Right atrium auricular region (tissue), 2 donors: ENCODE measurements around the gene NOD1. TPM values are rescaled to one million over a fixed set of nuclear protein-coding genes. Genes with fewer than 3 reads are reported as not detected.
"Not testable (repeated sequence)": the region's sequence is repeated elsewhere in the genome, so short reads cannot be mapped to it uniquely, and the experiment has no call there.

Experiments used
- DNase-seq: peaks from one replicate; pipeline ENCODE4 v3.0.0-alpha.2; 2019; ENCODE audit warnings: low spot score
- H3K27ac ChIP-seq, 2 donors: fragments of 200-600 bp; sonication (generic); 1 replicate in 1 of 2; 2 replicates in 1 of 2; pipeline ENCODE4 v1.5.1; 2016 to 2019
- H3K27me3 ChIP-seq, 2 donors: fragments of 200-600 bp; sonication (generic); one replicate each; pipeline versions ENCODE4 v1.5.1 to v1.6.0; 2017 to 2019
- H3K36me3 ChIP-seq: fragments of 200-600 bp; sonication (generic); one replicate; pipeline ENCODE4 v1.5.1; 2016
- H3K4me1 ChIP-seq, 2 donors: fragments of 200-600 bp; sonication (generic); one replicate each; pipeline versions ENCODE4 v1.5.1 to v1.6.0; 2017 to 2019
- H3K4me3 ChIP-seq, 2 donors: fragments of 200-600 bp; sonication (generic); 1 replicate in 1 of 2; 2 replicates in 1 of 2; pipeline ENCODE4 v1.5.1; 2017 to 2019; ENCODE audit warnings: mild to moderate bottlenecking in 1 of 2, moderate library complexity in 1 of 2
- H3K9me3 ChIP-seq, 2 donors: fragments of 200-600 bp; sonication (generic); one replicate each; pipeline ENCODE4 v1.5.1; 2019
- CTCF ChIP-seq, 2 donors: fragments of 200-600 bp; sonication (generic); IDR thresholded peaks; one replicate each; pipeline ENCODE4 v1.5.1; 2019; ENCODE audit warnings: antibody characterized with exemption in 2 of 2
- total RNA-seq, 2 donors: library from RNA; depleted of rRNA; stranded (reverse); fragments of >200 nt; gene quantifications; one replicate each; pipeline ENCODE4 v1.1.0, GENCODE V29; 2016

NOD1 gene
- total RNA-seq, 2 donors from 2014 or later: 9.0 to 11.2 TPM

GRCh38 chr7:30391806-30392205 is 86.8 kb downstream of the NOD1 start:
- no peaks in the 10 kb centered on the region for H3K36me3 ChIP-seq
- H3K4me3 ChIP-seq: no peak overlapping the region
- H3K4me1 ChIP-seq: no peaks in the 10 kb centered on the region
- no peaks in the 10 kb centered on the region for H3K27me3 ChIP-seq
- H3K9me3 ChIP-seq: no peaks in the 10 kb centered on the region
- TF ChIP-seq CTCF (IDR thresholded peaks at IDR 0.05): no peak
- no peak overlapping the region for H3K27ac ChIP-seq
- DNase-seq: no peak

- H3K4me1 ChIP-seq: no peaks in the 10 kb centered on the region
- no peak overlapping the region for H3K27ac ChIP-seq
- H3K9me3 ChIP-seq: no peaks in the 10 kb centered on the region
- no peaks in the 10 kb centered on the region for H3K27me3 ChIP-seq
- no peak overlapping the region for H3K4me3 ChIP-seq
- H3K36me3 ChIP-seq: no peaks in the 10 kb centered on the region
- no peak for DNase-seq
- no peak for TF ChIP-seq CTCF (IDR thresholded peaks at IDR 0.05)
Measured at GRCh38 chr7:30390736-30391636, 87.6 kb downstream of the NOD1 start.

DNA sequence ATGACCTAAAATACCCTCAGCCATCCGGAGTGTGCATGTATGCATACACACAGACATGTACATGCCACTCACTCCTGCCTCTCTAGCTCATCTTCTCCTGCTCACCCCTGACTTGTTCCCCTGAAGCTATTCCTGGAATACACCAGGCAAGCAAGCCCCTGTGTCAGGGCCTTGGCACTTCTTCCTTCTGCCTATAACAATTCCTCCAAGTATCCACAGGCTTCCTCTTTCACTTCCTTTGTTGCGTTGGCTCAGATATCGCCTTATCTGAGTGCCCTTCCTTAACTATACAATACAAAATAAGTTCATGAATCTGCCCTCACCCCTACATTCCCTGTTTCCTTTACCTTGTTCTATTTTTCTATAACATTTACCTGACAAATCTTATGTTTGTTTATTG is 88.8 kb downstream of the NOD1 start:
- no peaks in the 10 kb centered on the region for H3K27me3 ChIP-seq
- H3K36me3 ChIP-seq: no peaks in the 10 kb centered on the region
- H3K4me3 ChIP-seq: no peak overlapping the region
- DNase-seq: no peak
- no peak for TF ChIP-seq CTCF (IDR thresholded peaks at IDR 0.05)
- H3K4me1 ChIP-seq: no peaks in the 10 kb centered on the region
- H3K9me3 ChIP-seq: no peaks in the 10 kb centered on the region
- H3K27ac ChIP-seq: no peak overlapping the region

DNA sequence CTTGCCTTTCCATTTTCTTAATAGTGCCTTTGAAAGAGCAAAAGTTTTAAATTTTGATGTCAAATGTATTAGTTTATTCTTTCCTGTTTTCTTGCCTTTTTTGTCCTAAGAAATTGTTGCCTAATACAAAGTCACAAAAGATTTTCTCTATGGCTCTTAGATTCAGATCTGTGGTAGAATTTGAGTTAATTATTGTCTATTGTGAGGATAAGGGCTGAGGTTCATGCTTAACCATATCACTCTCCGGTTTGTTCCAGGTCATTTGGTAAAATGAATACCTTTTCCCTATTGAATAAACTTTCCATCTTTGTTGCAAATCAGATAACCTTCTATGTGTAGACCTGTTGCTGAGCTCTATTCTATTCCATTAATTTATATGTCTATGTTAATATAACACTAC is 96.0 kb downstream of the NOD1 start:
- H3K27ac ChIP-seq: no peak overlapping the region
- H3K4me3 ChIP-seq: no peak overlapping the region
- no peaks in the 10 kb centered on the region for H3K36me3 ChIP-seq
- H3K27me3 ChIP-seq: no peaks in the 10 kb centered on the region
- no peaks in the 10 kb centered on the region for H3K4me1 ChIP-seq
- H3K9me3 ChIP-seq: peaks cover 0 to 16% of the 10 kb centered on the region in 2 donors
- no peak for TF ChIP-seq CTCF (IDR thresholded peaks at IDR 0.05)
- no peak for DNase-seq

DNA sequence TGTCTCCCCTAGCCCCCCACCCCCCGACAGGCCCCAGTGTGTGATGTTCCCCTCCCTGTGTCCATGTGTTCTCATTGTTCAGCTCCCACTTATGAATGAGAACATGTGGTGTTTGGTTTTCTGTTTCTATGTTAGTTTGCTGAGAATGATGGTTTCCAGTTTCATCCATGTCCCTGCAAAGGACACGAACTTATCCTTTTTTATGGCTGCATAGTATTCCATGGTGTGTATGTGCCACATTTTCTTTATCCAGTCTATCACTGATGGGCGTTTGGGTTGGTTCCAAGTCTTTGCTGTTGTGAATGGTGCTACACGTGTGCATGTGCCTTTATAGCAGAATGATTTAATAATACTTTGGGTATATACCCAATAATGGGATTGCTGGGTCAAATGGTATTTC is 97.8 kb downstream of the NOD1 start:
- not testable (repeated sequence) for H3K36me3 ChIP-seq, H3K27ac ChIP-seq, H3K4me3 ChIP-seq, H3K27me3 ChIP-seq, DNase-seq, H3K4me1 ChIP-seq
- H3K9me3 ChIP-seq: peaks cover 0 to 16% of the 10 kb centered on the region in 2 donors

DNA sequence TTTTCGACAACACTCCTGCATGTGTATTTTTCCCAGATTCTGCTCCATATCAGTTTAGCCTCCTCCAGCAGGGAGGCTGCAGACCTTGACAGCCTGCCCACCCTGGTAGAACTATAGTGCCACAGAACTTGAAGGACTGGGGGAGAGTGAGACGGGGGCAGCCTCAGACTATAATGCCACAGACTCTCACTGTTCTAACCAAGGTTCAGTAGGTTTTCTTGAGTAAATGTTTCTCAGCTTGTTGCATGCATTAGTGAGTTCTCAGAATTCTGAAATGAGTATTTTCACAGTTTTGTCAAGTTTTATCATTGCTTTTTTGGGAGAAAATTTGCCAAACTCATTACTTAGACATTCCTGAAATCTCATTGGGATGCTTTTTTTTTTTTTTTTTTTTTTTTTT is 98.3 kb downstream of the NOD1 start:
- H3K27ac ChIP-seq: no peak overlapping the region
- no peak for TF ChIP-seq CTCF (IDR thresholded peaks at IDR 0.05)
- H3K27me3 ChIP-seq: no peaks in the 10 kb centered on the region
- DNase-seq: no peak
- no peaks in the 10 kb centered on the region for H3K36me3 ChIP-seq
- no peaks in the 10 kb centered on the region for H3K4me1 ChIP-seq
- no peak overlapping the region for H3K4me3 ChIP-seq
- H3K9me3 ChIP-seq: peaks cover 0 to 16% of the 10 kb centered on the region in 2 donors
